Pons (tissue), 1 donor: ENCODE measurements around the gene TM7SF3.

Source experiments
- DNase-seq: peaks from one replicate; pipeline ENCODE4 v3.0.0-alpha.2; 2016; ENCODE audit warnings: low spot score

Gene TM7SF3

GRCh38 chr12:27014859-27015729 lies 910 bp upstream of the TM7SF3 start:
- peak; percentile 55 for DNase-seq

GRCh38 chr12:27013611-27014084 lies 536 bp downstream of the TM7SF3 start:
- DNase-seq: peak; percentile 49

- no peak for DNase-seq
Observed at GRCh38 chr12:27012982-27013255, 1.3 kb downstream of the TM7SF3 start.

DNA sequence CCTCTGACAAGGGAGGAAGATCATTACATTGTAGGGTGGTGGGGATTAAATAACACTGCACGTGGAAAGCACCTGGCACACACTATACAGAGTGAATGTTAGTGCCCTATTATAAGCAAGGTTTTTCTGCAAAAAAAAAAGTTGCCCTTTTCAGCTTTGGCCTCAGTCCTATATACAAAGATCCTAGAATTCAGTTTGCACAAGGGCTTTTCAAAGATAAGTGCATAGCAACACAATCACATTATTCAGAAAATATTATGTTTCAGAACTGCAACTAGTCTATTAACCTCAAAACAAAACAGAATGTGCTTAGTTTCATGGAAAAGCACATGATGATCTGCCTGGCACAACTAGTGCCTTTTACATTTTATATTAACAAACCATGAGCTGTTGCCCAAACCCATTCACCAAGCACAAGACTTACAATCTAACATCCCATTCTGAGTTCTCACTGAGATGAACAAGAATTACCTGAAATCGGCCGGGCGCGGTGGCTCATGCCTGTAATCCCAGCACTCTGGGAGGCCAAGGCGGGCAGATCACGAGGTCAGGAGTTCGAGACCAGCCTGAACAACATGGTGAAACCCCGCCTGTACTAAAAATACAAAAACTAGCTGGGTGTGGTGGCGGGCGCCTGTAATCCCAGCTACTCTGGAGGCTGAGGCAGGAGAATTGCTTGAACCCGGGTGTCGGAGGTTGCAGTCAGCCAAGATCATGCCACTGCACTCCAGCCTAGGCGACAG lies 1.8 kb downstream of the TM7SF3 start:
- DNase-seq: peak; percentile 57

- DNase-seq: no peak
Observed at GRCh38 chr12:27009881-27010301, 4.3 kb downstream of the TM7SF3 start.

GRCh38 chr12:27008081-27008480 lies 6.1 kb downstream of the TM7SF3 start:
- no peak for DNase-seq

GRCh38 chr12:27006797-27007467 lies 7.3 kb downstream of the TM7SF3 start:
- no peak for DNase-seq

DNA sequence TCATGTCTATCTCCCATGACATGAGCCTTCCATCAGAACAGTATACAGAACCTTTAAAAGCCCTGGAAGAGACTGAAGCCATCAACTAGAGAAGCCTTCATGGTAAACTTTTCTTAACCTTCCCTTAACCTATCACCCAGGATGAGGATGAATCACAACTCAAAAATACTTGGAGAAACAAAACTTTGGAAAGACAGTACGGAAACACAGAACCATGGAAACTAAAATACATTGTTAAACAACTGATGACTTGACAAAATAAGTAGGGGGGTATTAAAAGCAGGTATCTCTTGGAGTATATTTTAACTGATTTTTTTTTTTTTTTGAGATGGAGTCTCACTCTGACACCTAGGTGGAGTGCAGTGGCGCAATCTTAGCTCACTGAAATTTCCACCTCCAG lies 8.7 kb downstream of the TM7SF3 start:
- DNase-seq: no peak

DNA sequence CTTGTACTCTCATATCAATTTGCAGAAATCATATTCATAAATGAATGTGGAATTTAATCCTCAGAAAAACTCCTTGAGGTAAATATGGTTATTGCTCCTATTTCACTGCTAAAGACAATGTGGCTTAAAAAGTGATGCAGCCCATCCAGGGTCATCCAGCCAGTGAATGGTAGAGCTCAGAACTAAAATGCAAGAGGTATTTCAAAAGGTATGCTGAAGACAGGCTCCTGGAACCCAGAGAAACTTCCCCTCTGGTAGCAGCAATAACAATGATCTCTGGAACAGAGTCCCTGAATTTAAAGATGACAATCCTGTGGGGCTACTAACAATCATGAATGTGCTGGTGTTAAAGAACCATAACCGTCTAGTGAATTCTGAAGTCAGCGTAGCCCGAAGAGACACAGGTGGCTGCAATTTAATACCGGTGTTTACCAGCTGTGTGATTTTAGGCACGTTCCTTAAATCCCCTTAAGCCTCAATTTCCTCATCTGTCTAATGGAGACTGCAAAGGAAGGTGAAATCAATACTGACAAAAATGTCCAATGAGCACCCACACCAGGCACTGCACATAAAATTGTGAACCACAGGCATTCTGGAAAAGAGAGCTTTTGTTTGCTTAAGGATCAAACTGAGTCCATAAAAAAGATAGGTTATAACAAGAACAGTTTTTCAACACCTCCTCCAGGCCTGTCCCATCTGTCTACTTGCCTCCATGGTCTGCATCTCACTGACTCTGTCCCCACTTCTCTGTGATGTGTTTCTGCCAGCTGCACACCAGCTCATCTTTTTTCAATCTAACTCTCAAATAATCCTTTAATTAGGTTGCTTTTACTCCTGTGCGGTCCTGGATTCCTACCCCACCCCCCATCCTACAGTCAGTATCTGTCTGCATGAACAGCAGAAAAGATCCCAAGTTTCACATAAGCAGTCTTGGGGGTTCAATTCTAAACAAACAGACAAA lies 10.5 kb downstream of the TM7SF3 start:
- no peak for DNase-seq

DNA sequence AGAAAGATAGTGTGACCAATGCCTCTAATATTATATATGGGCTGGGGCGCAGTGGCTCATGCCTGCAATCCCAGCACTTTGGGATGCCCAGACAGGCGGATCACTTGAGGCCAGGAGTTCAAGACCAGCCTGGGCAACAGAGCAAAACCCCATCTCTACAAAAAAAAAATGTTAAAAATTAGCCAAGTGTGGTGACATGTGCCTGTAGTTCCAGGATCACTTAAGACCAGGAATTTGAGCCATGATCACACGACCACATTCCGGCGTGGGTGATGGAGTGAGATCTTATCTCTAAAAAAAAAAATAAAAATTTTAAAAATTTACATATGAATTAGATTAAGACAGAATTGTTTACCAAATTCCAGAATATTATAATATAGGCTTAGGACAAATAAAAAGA lies 12.0 kb downstream of the TM7SF3 start:
- no peak for DNase-seq

- DNase-seq: no peak
Observed at GRCh38 chr12:27001663-27002062, 12.5 kb downstream of the TM7SF3 start.

- peak; percentile 28 for DNase-seq
Observed at GRCh38 chr12:27000961-27001360, 13.2 kb downstream of the TM7SF3 start.

DNA sequence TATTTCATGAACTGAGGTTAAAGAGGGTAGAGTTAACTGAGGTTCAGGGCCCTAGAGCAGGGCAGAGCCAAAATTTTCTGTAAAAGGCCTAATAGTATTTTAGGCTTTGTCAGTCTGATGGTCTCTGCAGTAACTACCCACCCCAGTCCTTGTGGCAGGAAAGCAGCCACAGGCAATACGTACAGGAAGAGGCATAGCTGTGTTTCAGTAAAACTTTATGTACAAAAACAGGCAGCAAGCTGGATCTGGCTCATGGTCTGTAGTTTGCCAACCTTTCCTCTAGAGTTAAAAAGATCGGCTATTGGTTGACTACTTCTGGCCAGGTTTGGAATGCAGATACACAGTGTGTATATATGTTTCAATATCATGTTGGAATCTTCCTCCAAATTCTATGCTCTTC lies 17.2 kb downstream of the TM7SF3 start:
- no peak for DNase-seq

DNA sequence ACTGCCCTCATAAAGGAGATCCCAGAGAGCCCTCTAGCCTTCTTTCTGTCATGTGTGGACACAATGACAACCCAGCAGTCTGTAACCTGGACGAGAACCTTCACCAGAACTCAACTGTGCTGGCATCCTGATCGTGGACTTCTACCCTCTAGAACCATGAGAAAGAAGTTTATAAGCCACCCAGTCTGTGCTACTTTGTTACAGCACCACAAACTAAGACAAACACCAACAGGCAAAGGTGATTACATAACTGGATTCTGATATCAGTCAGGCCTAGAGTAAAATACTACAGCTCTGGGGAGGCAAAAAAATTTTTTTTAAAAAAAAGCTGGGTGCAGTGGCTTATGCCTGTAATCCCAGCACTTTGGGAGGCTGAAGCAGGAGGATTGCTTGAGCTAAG lies 18.5 kb downstream of the TM7SF3 start:
- DNase-seq: no peak

- DNase-seq: no peak
Observed at GRCh38 chr12:26994109-26994508, 20.1 kb downstream of the TM7SF3 start.

- no peak for DNase-seq
Observed at GRCh38 chr12:26991826-26992225, 22.4 kb downstream of the TM7SF3 start.

- no peak for DNase-seq
Observed at GRCh38 chr12:26989873-26990272, 24.3 kb downstream of the TM7SF3 start.

DNA sequence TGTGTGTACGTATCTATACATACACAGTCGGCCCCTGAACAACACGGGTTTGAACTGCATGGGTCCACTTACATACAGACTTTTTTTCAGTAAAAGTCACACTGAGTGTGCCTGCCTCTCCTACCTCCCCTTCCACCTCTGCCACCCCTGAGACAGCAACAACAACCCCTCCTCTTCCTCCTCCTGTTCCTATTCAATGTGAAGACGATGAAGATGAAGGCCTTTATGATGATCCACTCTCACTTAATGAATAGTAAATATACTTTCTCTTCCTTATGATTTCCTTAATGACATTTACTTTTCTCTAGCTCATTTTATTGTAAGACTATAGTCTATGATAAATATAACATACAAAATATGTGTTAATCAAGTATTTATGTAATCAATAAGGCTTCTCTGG lies 25.5 kb downstream of the TM7SF3 start:
- DNase-seq: no peak

- peak; percentile 69 for DNase-seq
Observed at GRCh38 chr12:26987634-26988424, 26.4 kb downstream of the TM7SF3 start.

GRCh38 chr12:26982866-26983265 lies 31.3 kb downstream of the TM7SF3 start:
- DNase-seq: no peak

GRCh38 chr12:26979733-26980132 lies 34.5 kb downstream of the TM7SF3 start:
- DNase-seq: no peak
